ENCODE measurements around the gene ZNF185. TPM values are rescaled to one million over a fixed set of nuclear protein-coding genes. Genes with fewer than 3 reads are reported as not detected.
A peak's percentile ranks its signal among the peaks of the same experiment; 100 is the strongest.

ZNF185 gene
- total RNA-seq, 1 donor from 2014 or later: 2.6 TPM

GRCh38 chrX:152913346-152913745 lies 15.5 kb downstream of the ZNF185 start:
- no peaks in the 10 kb centered on the region for H3K4me1 Mint-ChIP-seq

GRCh38 chrX:152913910-152914309 lies 16.0 kb downstream of the ZNF185 start:
- Mint-ChIP-seq H3K4me1 (no peaks in the 10 kb centered on the region), H3K4me3 (no peak overlapping the region), H3K27ac (ENCODE audit: unreplicated experiment) (no peak overlapping the region), H3K9me3 (no peaks in the 10 kb centered on the region), H3K36me3 (ENCODE audit: low read depth) (no peaks in the 10 kb centered on the region), H3K27me3 (ENCODE audit: low read depth) (no peaks in the 10 kb centered on the region)
- DNase-seq (ENCODE audit: low read depth, low spot score): no peak
- no peak for TF ChIP-seq CTCF (conservative IDR thresholded peaks at IDR 0.05)

More at GRCh38 chrX:152913346-152913745, 15.5 kb downstream of the ZNF185 start:
- DNase-seq (ENCODE audit: low read depth, low spot score): no peak
- Mint-ChIP-seq H3K27ac (ENCODE audit: unreplicated experiment) (no peak overlapping the region), H3K4me3 (no peak overlapping the region), H3K9me3 (no peaks in the 10 kb centered on the region), H3K36me3 (ENCODE audit: low read depth) (no peaks in the 10 kb centered on the region), H3K27me3 (ENCODE audit: low read depth) (no peaks in the 10 kb centered on the region)
- TF ChIP-seq CTCF (conservative IDR thresholded peaks at IDR 0.05): no peak

DNA sequence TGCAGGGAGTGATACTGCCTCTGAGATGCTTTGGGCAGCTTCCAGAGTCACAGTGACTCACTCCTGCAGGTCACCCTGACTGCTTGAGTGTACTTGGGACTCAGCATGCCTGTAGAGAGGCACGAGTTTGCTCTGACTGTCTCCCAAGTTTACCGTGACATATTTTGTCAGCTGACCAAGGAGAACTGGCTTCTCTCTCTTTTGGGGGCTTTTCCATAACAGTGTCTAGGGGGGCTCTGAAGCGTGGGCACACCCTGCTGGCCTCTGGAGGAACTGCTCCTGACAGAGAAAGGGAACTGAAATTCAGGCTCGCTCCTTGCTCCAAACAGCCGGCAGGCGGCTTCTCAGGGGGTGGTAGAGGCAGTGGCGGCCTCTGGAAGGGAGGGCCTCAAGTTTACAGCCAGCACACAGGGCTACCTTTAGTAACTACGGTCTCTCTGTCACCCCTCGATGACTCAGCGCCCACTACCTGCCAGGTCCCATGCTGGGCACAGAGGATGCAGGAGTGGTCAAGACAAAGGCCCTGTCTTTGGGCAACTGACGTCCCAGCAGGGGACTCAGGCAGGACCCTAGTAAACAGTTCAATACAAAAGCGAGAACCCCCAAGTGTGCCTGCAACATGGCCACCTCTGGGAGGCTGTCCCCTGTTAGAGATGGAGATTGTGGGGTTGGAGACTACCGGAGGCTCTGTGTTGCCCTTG lies 17.8 kb downstream of the ZNF185 start:
- Mint-ChIP-seq H3K36me3 (ENCODE audit: low read depth) (no peaks in the 10 kb centered on the region), H3K4me1 (no peaks in the 10 kb centered on the region), H3K4me3 (no peak overlapping the region), H3K27ac (ENCODE audit: unreplicated experiment) (no peak overlapping the region), H3K27me3 (ENCODE audit: low read depth) (no peaks in the 10 kb centered on the region), H3K9me3 (no peaks in the 10 kb centered on the region)
- TF ChIP-seq CTCF (conservative IDR thresholded peaks at IDR 0.05): peak; percentile 69
- DNase-seq (ENCODE audit: low read depth, low spot score): peak; percentile 44

DNA sequence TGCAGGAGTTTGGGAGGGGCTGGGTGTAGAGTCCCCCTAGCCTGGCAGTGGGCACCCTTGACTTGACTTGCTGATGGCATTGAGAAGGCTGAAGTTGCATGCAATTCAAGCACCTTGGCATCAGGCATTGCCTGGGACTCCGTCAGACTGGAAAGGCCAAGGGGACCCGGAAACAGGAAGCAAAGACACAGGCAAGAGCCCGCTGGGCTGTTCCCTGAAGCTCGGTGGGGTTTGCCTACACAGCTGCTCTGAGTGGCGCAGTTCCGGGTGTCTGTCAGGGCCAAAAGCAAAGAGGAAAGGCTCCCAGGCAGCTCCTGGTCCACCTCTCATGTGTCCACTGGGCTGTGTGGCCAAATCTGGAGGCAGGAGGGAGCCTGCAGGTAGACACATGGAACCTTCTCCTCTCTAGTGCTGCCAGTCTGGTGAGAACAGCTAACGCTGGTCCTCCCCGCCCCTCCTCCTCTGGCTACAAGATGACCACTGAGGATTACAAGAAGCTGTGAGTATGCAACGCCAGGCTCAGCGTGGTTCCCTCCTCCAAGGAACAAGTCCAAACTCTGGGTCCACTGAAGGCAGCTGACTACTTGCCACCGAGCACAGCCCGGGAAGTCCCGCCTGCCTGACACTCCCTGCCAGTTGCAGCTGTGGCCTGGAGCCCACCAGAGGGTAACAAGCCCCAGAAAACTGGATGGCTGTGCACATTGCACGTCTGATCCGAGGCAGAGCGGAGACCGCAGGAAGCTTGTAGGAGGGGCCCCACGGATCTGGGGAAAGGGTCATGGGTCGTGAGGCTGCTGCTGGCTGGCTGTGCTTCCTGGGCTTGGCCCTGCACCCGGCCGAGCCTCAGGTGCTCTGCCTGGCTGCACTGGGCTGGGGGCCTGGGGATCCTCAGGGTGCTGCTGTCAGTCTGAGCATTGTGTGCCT lies 20.1 kb downstream of the ZNF185 start:
- Mint-ChIP-seq H3K27ac (ENCODE audit: unreplicated experiment) (no peak overlapping the region), H3K4me3 (no peak overlapping the region), H3K36me3 (ENCODE audit: low read depth) (no peaks in the 10 kb centered on the region), H3K9me3 (no peaks in the 10 kb centered on the region), H3K4me1 (no peaks in the 10 kb centered on the region), H3K27me3 (ENCODE audit: low read depth) (no peaks in the 10 kb centered on the region)
- no peak for DNase-seq (ENCODE audit: low read depth, low spot score)
- TF ChIP-seq CTCF (conservative IDR thresholded peaks at IDR 0.05): no peak

DNA sequence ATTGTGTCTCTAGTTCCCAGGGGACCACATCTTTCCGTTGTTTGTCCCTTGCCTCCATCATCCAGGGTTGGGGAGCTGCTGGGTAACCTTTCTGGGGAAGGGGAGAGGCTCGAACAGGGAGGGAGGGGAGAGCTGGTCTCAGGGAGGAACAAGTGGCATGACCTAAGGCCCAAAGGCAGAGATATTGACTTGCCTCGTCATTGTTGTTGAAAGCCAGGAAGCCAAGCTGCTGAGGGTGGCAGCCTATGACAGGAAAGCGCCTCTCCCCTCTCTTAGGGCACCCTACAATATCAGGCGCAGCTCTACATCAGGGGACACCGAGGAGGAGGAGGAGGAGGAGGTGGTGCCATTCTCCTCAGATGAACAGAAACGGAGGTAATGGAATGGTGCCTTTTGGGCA lies 20.8 kb downstream of the ZNF185 start:
- H3K4me1 Mint-ChIP-seq: no peaks in the 10 kb centered on the region
- no peak overlapping the region for H3K4me3 Mint-ChIP-seq
- H3K27me3 Mint-ChIP-seq (ENCODE audit: low read depth): no peaks in the 10 kb centered on the region
- no peak overlapping the region for H3K27ac Mint-ChIP-seq (ENCODE audit: unreplicated experiment)
- no peak for TF ChIP-seq CTCF (conservative IDR thresholded peaks at IDR 0.05)
- peaks cover 4% of the 10 kb centered on the region for H3K36me3 Mint-ChIP-seq (ENCODE audit: low read depth)
- H3K9me3 Mint-ChIP-seq: peaks cover 2% of the 10 kb centered on the region
- DNase-seq (ENCODE audit: low read depth, low spot score): no peak
